ENCODE data around the gene MNX1. TPM values are rescaled to one million over a fixed set of nuclear protein-coding genes. Genes with fewer than 3 reads are reported as not detected.

The MNX1 gene
- total RNA-seq, 1 experiment from 2014 or later = 2.6 TPM

GRCh38 chr7:157016024-157016351, 5.5 kb upstream of the MNX1 start:
- H3K79me2 ChIP-seq (ENCODE audit: low read length) = 0 out of 2 replicates have a peak, but pooled peaks cover 4% of the 10 kb centered on the region
- no TSS peak for BruUV-seq (replicated peaks)
- no peaks in the 10 kb centered on the region for H4K20me1 ChIP-seq (ENCODE audit: low read length)
- no peak overlapping the region for H2AFZ ChIP-seq (ENCODE audit: low read length)
- peaks cover 13% of the 10 kb centered on the region for H3K4me1 ChIP-seq (ENCODE audit: insufficient read depth, low read length)
- ChIA-PET CTCF (no interaction called here), POLR2A (ENCODE audit: unreplicated experiment) (no interaction called here)
- ATAC-seq (no peak), DNase-seq (no peak)
- H3K9ac ChIP-seq (ENCODE audit: low read length) = no peak overlapping the region
- intact Hi-C loops (cut with micrococcal nuclease) = no loop called here
- H3F3A ChIP-seq (ENCODE audit: low read length, unreplicated experiment) = no peaks in the 10 kb centered on the region
- H3K9me3 ChIP-seq (ENCODE audit: low read length) = no peaks in the 10 kb centered on the region
- H3K36me3 ChIP-seq (ENCODE audit: low read depth, low read length) = no peaks in the 10 kb centered on the region
- H3K9me2 ChIP-seq (replicated peaks; ENCODE audit: low read length) = no peaks in the 10 kb centered on the region
- no peak for TF ChIP-seq EZH2 (IDR thresholded peaks at IDR 0.05; ENCODE audit: low read length, unreplicated experiment)
- no peak for TF ChIP-seq EZH2phosphoT487 (IDR thresholded peaks at IDR 0.05; ENCODE audit: borderline replicate concordance, low read length)
- TF ChIP-seq CTCF (conservative IDR thresholded peaks at IDR 0.05; ENCODE audit: low read depth, low read length) = no peak
- peaks cover 56% of the 10 kb centered on the region for H3K27me3 ChIP-seq (ENCODE audit: low read length)
- no peak overlapping the region for H3K4me3 ChIP-seq (ENCODE audit: low read length)
- no peak overlapping the region for H3K27ac ChIP-seq (ENCODE audit: low read length)
- no peak overlapping the region for H3K4me2 ChIP-seq (ENCODE audit: low read length)

- Histone ChIP-seq H3K79me2 (ENCODE audit: low read length) (0 out of 2 replicates have a peak, but pooled peaks cover 4% of the 10 kb centered on the region), H3K27me3 (ENCODE audit: low read length) (peaks cover 47% of the 10 kb centered on the region), H3K4me1 (ENCODE audit: insufficient read depth, low read length) (peaks cover 13% of the 10 kb centered on the region), H2AFZ (ENCODE audit: low read length) (no peak overlapping the region), H3K9ac (ENCODE audit: low read length) (no peak overlapping the region), H3K36me3 (ENCODE audit: low read depth, low read length) (no peaks in the 10 kb centered on the region), H3K9me3 (ENCODE audit: low read length) (no peaks in the 10 kb centered on the region), H3K27ac (ENCODE audit: low read length) (no peak overlapping the region), H4K20me1 (ENCODE audit: low read length) (no peaks in the 10 kb centered on the region), H3K4me3 (ENCODE audit: low read length) (no peak overlapping the region), H3F3A (ENCODE audit: low read length, unreplicated experiment) (no peaks in the 10 kb centered on the region), H3K4me2 (ENCODE audit: low read length) (no peak overlapping the region), H3K9me2 (replicated peaks; ENCODE audit: low read length) (no peaks in the 10 kb centered on the region)
- intact Hi-C loops (cut with micrococcal nuclease) = no loop called here
- ChIA-PET CTCF (no interaction called here), POLR2A (ENCODE audit: unreplicated experiment) (no interaction called here)
- ATAC-seq = no peak
- no TSS peak for BruUV-seq (replicated peaks)
- no peak for TF ChIP-seq EZH2phosphoT487 (IDR thresholded peaks at IDR 0.05; ENCODE audit: borderline replicate concordance, low read length)
- no peak for TF ChIP-seq CTCF (conservative IDR thresholded peaks at IDR 0.05; ENCODE audit: low read depth, low read length)
- no peak for TF ChIP-seq EZH2 (IDR thresholded peaks at IDR 0.05; ENCODE audit: low read length, unreplicated experiment)
- no peak for DNase-seq
These were observed 4.4 kb upstream of the MNX1 start for GRCh38 chr7:157014635-157015555.

Measured in PC-3 (cell line).